Progenitor cell of endocrine pancreas (in vitro differentiated cells): Measurements from ENCODE around the gene BCOR. TPM values are rescaled to one million over a fixed set of nuclear protein-coding genes. Genes with fewer than 3 reads are reported as not detected.

ENCODE experiments used
- DNase-seq: peaks from one replicate; pipeline ENCODE4 v3.0.0; 2021; ENCODE audit warnings: low spot score; ENCODE audit not compliant: unreplicated experiment
- H3K27ac Mint-ChIP-seq: 2 replicates; pipeline ENCODE4 v1.8.0; 2021; ENCODE audit warnings: mild to moderate bottlenecking, moderate library complexity, mixed read lengths
- H3K27me3 Mint-ChIP-seq: 2 replicates; pipeline ENCODE4 v1.8.0; 2021; ENCODE audit warnings: mixed read lengths
- H3K36me3 Mint-ChIP-seq: 2 replicates; pipeline ENCODE4 v1.8.0; 2022; ENCODE audit warnings: mixed read lengths; ENCODE audit not compliant: insufficient read depth
- H3K4me1 Mint-ChIP-seq: 2 replicates; pipeline ENCODE4 v1.8.0; 2021; ENCODE audit warnings: low read depth, mixed read lengths
- H3K4me3 Mint-ChIP-seq: 2 replicates; pipeline ENCODE4 v1.8.0; 2021; ENCODE audit warnings: low read depth, mild to moderate bottlenecking, moderate library complexity, mixed read lengths
- H3K9me3 Mint-ChIP-seq: 2 replicates; pipeline ENCODE4 v1.8.0; 2021; ENCODE audit warnings: low read depth, mixed read lengths
- CTCF ChIP-seq: fragments of 200-600 bp; sonication (generic); IDR thresholded peaks from one replicate; pipeline ENCODE4 v1.5.0; 2021; ENCODE audit warnings: antibody characterized with exemption, mild to moderate bottlenecking; ENCODE audit not compliant: unreplicated experiment
- total RNA-seq: library from RNA; stranded (reverse); gene quantifications from 2 replicates; pipeline ENCODE4 v1.2.1, GENCODE V29; 2021

Gene BCOR
- total RNA-seq, 1 donor from 2014 or later: 20.5 TPM

- Mint-ChIP-seq H3K9me3 (peaks cover 3% of the 10 kb centered on the region), H3K4me1 (peaks cover 15% of the 10 kb centered on the region), H3K4me3 (peak overlapping the region; percentile 63), H3K36me3 (peaks cover 2% of the 10 kb centered on the region), H3K27me3 (no peaks in the 10 kb centered on the region), H3K27ac (peak overlapping the region; percentile 93)
- no peak for TF ChIP-seq CTCF
- peak; percentile 18 for DNase-seq
These were observed 9.8 kb upstream of the BCOR start for GRCh38 chrX:40107291-40108161.

GRCh38 chrX:40106676-40107290 lies 9.0 kb upstream of the BCOR start:
- Mint-ChIP-seq H3K36me3 (peaks cover 2% of the 10 kb centered on the region), H3K27me3 (peaks cover 5% of the 10 kb centered on the region), H3K4me3 (peak overlapping the region; percentile 63), H3K27ac (peak overlapping the region; percentile 93), H3K9me3 (peaks cover 3% of the 10 kb centered on the region), H3K4me1 (peaks cover 15% of the 10 kb centered on the region)
- no peak for TF ChIP-seq CTCF
- no peak for DNase-seq

- DNase-seq: peak; percentile 31
- H3K27me3 Mint-ChIP-seq: peaks cover 10% of the 10 kb centered on the region
- peaks cover under 1% of the 10 kb centered on the region for H3K36me3 Mint-ChIP-seq
- peak overlapping the region; percentile 64 for H3K4me3 Mint-ChIP-seq
- no peak for TF ChIP-seq CTCF
- H3K9me3 Mint-ChIP-seq: peaks cover under 1% of the 10 kb centered on the region
- H3K27ac Mint-ChIP-seq: peak overlapping the region; percentile 67
- H3K4me1 Mint-ChIP-seq: peaks cover 13% of the 10 kb centered on the region
These were observed 8.3 kb upstream of the BCOR start for GRCh38 chrX:40105835-40106675.

- no peak for TF ChIP-seq CTCF
- H3K4me1 Mint-ChIP-seq: peaks cover 13% of the 10 kb centered on the region
- H3K36me3 Mint-ChIP-seq: no peaks in the 10 kb centered on the region
- peaks cover 15% of the 10 kb centered on the region for H3K27me3 Mint-ChIP-seq
- no peaks in the 10 kb centered on the region for H3K9me3 Mint-ChIP-seq
- peak overlapping the region; percentile 64 for H3K4me3 Mint-ChIP-seq
- DNase-seq: no peak
- no peak overlapping the region for H3K27ac Mint-ChIP-seq
These were observed 7.5 kb upstream of the BCOR start for GRCh38 chrX:40104985-40105834.
